GM12891 (cell line): ENCODE results near the gene MGAT5.

ENCODE experiments used
- DNase-seq: peaks from one replicate; pipeline ENCODE4 v3.0.0; 2011; ENCODE audit warnings: low spot score; ENCODE audit not compliant: insufficient read length
- FAIRE-seq: peaks from 2 replicates; lab custom pipeline; 2011; peaks lifted over from hg19 to GRCh38; lab: Jason Lieb, UNC
- PAX5 ChIP-seq: IDR thresholded peaks from 2 replicates; pipeline ENCODE4 v1.6.1; 2011; ENCODE audit warnings: low read length, moderate library complexity, mild to moderate bottlenecking; ENCODE audit not compliant: insufficient read depth, severe bottlenecking
- POLR2A ChIP-seq: IDR thresholded peaks from 2 replicates; pipeline ENCODE4 v1.6.1; 2011; ENCODE audit warnings: low read depth, low read length, control low read depth
- POLR2AphosphoS5 ChIP-seq: IDR thresholded peaks from 2 replicates; pipeline ENCODE4 v1.6.1; 2011; ENCODE audit warnings: low read depth, low read length, control low read depth
- POU2F2 ChIP-seq: IDR thresholded peaks from 2 replicates; pipeline ENCODE4 v1.6.1; 2011; ENCODE audit warnings: low read depth, mild to moderate bottlenecking, control low read depth, low read length, moderate library complexity
- SPI1 ChIP-seq: IDR thresholded peaks from 2 replicates; pipeline ENCODE4 v1.6.1; 2011; ENCODE audit warnings: low read depth, low read length, control low read depth
- TAF1 ChIP-seq: IDR thresholded peaks from 2 replicates; pipeline ENCODE4 v1.6.1; 2011; ENCODE audit warnings: low read depth, low read length, control low read depth

The MGAT5 gene

DNA sequence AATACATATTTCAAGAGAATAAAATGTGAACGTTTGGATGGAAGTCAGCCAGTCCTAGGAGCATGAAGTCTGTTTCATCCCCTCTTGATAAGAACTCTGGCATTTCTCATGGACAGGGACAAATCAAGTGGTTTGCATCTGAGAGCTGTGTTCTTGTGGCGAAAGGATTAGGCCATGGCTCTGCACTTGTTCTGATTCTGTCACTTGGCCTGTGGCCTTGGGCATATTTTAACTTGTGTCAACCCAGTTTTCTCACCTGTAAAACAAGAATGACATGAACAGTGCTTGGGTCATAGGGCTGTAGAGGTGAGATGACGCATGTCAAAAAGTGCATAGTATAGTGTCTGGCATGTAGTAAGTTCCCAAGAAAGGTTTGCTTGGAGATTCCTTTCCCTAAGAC is 125.8 kb downstream of the MGAT5 start:
- FAIRE-seq (no peak), DNase-seq (no peak)
- TF ChIP-seq POLR2AphosphoS5 (no peak), PAX5 (no peak), SPI1 (no peak), POLR2A (no peak), TAF1 (no peak), POU2F2 (no peak)

DNA sequence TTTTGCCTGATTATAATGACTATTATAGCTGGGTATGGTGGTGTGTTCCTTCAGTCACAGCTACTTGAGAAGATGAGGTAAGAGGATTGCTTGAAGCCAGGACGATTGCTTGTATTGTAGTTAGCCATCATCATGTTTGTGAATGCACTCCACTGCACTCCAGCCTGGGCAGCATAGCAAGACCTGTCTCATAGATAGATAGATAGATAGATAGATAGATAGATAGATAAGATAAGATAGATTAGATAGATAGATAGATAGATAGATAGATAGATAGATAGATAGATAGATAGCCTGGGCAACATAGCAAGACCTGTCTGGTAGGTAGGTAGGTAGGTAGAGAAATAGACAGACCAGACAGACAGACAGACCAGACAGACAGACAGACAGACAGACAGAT is 127.3 kb downstream of the MGAT5 start:
- no peak for TF ChIP-seq SPI1
- TF ChIP-seq POLR2AphosphoS5, result no peak
- TF ChIP-seq POLR2A, result no peak
- TF ChIP-seq TAF1, result no peak
- no peak for TF ChIP-seq PAX5
- no peak for TF ChIP-seq POU2F2
- FAIRE-seq (no peak), DNase-seq (no peak)

DNA sequence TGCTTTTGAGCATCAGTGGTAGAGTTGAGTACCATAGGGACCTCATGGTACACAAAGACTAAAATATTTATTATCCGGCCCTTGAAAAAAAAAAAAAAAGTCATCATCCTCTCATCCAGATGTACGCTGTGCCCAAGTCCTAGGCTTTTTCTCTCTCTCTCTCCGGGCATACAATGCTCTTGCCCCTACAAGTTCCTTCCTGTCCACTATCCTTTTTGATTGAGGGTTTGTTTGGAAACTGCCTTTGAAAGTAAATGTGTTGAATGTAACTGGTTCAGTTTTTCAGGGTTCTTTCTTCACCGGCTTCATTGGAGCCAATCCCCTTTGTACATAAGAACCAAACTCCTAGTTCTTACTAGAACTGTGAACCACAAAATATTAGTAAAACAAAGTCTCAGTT is 130.3 kb downstream of the MGAT5 start:
- TF ChIP-seq POLR2A (no peak), TAF1 (no peak), POU2F2 (no peak)
- FAIRE-seq, result no peak
- no peak for DNase-seq

DNA sequence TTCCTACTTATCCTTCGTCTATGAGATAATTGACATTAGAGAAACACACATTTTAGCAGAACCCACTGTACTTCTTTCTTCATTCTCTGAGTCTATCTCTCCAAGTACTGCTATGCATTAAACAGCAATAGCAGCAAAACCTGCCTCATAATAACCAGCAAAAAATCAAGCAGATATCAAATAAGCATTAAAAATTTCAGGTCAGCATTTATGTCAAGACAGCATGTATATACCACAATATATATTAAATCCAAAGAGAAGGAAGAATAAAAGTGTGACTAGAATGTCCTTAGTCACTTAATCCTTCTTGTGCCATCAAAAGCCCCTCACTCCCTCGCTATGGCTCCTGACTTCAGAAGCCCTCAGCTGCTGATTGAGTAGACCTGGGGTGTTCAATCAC is 131.3 kb downstream of the MGAT5 start:
- FAIRE-seq (no peak), DNase-seq (no peak)
- TF ChIP-seq POLR2AphosphoS5 (no peak), POLR2A (no peak), PAX5 (no peak), SPI1 (no peak), POU2F2 (no peak)

DNA sequence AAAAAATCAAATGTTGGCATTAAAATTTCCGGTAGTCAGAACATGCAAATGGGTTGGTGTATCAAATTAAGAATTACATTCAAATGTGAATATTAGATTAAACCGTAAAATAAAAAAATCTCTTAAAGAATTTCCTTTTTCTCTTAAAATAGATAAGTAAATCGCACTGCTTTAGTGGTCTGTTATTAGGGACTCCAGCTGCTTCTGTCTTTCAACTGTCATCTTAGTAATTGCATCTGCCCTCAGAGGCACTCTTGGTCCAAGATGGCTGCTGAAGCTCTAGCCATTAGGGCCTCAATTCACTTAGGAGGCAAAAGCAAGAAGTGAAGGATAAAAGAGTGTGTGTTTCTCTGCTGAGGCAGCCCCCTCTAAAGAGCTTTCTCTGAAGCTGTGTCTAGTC is 132.4 kb downstream of the MGAT5 start:
- TF ChIP-seq POLR2AphosphoS5, result no peak
- no peak for TF ChIP-seq TAF1
- TF ChIP-seq PAX5, result no peak
- no peak for TF ChIP-seq SPI1
- no peak for TF ChIP-seq POU2F2
- no peak for TF ChIP-seq POLR2A
- no peak for FAIRE-seq
- no peak for DNase-seq

DNA sequence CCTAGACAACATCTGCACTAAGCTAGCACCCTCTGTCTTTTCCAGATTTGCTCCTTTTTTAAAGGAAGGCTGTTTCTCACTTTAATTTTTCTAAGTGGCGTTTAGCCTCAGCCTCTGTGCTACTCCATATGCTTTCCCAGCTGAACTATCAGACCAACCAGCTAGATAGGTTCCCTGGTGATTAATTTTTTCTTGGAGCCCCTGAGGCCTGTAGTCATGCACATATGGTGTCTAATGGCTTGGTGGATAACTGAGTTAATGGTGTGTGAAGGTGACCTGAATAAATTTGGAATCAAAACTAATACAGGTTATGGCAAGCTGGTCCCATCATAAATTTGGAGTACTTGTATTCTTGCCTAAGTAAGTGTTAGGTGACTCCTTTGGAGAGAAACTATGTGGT is 135.5 kb downstream of the MGAT5 start:
- DNase-seq, result no peak
- peak; percentile 57 for FAIRE-seq
- no peak for TF ChIP-seq TAF1
- no peak for TF ChIP-seq SPI1
- no peak for TF ChIP-seq POLR2AphosphoS5
- no peak for TF ChIP-seq PAX5
- no peak for TF ChIP-seq POLR2A
- no peak for TF ChIP-seq POU2F2

DNA sequence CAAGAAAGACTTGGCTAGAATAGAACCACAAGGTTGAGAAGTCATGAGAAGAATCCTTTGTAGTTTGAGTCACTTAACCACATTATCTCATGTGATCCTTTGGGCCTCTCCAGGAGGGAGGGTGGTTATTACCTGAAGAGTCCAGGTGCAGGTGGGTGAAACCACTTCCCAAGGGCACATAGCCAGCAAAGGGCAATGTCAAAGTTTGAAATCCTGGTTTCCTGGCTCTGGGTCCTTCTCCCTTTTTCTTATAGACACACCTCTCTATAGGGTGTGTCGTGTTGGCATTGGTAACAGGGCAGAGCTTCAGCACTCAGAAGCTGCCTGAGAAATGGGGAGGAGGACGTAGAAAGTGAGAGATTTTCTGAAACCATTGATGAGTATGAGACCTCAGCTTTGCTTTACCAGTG is 137.9 kb downstream of the MGAT5 start:
- no peak for TF ChIP-seq TAF1
- TF ChIP-seq PAX5, result no peak
- no peak for TF ChIP-seq POU2F2
- TF ChIP-seq POLR2AphosphoS5, result no peak
- no peak for DNase-seq
- FAIRE-seq, result peak; percentile 83

DNA sequence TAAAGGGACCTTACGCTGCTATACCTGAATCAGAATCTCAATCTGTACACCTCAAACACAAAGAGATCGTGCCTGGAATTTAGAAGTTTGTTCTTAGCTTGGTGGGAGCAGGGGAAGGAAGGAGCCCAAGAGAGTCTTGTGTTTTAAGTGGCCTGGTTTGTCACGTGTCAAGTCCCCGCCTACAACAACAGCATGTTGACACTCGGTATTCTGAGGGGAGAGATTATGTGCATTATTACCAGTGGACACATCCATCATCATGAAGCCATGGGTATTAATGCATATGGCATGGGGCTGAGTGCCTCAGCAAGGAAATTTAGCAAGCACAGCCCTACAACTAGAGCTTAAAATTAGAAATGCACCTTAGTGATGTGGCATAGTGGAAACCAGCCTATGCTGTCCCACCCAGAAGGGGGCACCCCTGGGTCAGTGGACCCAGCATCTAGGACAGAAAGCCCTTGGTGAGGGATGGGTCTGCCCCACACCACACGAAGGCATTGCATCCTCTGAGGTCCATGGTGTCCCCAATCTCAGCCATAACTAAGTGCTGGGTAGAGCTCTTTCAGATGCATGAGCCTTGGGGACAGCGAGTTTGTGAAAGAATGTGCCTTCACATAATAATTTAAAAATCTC is 138.7 kb downstream of the MGAT5 start:
- peak; percentile 50 for FAIRE-seq

DNA sequence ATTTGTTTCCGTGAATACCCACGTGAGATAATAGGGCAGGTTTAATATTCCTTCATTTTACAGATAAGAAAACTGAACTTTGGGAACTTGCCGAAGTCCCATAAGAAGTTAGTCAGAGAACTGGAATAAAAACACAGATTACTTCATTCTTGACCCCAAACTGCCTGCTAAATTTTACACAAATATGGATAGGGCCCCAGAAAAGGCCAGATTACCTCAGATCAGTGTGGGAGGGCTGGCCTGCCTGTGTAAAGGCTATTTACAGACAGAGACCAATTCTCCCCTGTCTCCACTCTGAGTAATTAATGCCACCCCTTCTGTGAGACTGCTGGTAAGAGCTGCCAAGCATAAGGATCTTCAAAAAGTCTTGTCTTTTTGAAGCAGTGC is 139.2 kb downstream of the MGAT5 start:
- TF ChIP-seq PAX5 (no peak), POLR2A (no peak), POU2F2 (no peak), POLR2AphosphoS5 (no peak), TAF1 (no peak), SPI1 (no peak)
- DNase-seq (no peak), FAIRE-seq (no peak)

More for the DNA sequence above, 138.7 kb downstream of the MGAT5 start:
- TF ChIP-seq POU2F2 (no peak), SPI1 (no peak), TAF1 (no peak), PAX5 (no peak), POLR2AphosphoS5 (no peak), POLR2A (no peak)
- no peak for DNase-seq

DNA sequence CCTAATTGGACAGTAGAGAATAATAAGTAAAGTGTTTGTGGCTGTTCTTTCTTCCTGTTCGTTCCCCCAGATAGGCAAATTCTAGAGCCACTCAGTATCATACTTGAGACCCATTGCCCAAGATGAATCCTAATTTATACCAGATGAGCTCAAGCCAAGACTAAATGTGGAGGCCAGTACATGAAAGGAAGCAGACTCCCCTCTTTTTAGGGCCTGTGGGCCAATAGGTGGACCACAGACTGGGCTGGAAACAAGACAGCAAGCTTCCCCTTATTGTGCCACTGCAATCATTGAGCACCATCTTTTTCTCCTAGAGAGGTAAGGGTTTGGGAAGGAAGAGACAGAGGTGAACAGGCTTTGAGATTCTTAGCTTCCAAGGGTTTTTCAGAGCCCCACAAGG is 141.9 kb downstream of the MGAT5 start:
- TF ChIP-seq POU2F2 (no peak), PAX5 (no peak), TAF1 (no peak), POLR2A (no peak), POLR2AphosphoS5 (no peak), SPI1 (no peak)
- DNase-seq (no peak), FAIRE-seq (no peak)

DNA sequence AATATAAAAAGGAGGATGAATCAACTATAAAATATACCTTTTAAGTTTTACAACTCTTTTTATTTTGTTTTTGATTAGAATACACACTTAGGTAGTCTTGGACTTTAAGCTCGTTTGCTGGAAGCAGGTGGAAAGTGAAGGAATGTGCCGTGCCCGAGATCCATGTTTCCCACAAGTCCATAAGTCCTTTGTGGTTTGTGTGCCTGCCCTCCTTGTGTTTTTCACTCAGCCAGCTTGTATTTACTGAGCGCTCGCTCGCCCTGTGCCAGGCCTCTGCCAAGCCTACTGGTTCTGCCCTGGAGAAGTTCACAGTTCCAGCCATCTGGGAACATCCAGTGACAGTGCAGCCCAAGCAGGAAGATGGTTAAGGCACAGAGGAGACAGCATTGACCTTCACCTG is 142.6 kb downstream of the MGAT5 start:
- no peak for TF ChIP-seq TAF1
- TF ChIP-seq SPI1, result no peak
- no peak for TF ChIP-seq PAX5
- TF ChIP-seq POLR2AphosphoS5, result no peak
- TF ChIP-seq POLR2A, result no peak
- no peak for TF ChIP-seq POU2F2
- DNase-seq (no peak), FAIRE-seq (no peak)
